ENCODE measurements around the gene SV2B.

- no peak for TF ChIP-seq JUN (IDR thresholded peaks at IDR 0.05; ENCODE audit: borderline replicate concordance, insufficient read depth, insufficient read length, low read depth)
- no peak for TF ChIP-seq POLR2A (IDR thresholded peaks at IDR 0.05; ENCODE audit: low read depth, low read length)
- TF ChIP-seq CTCF (IDR thresholded peaks at IDR 0.05; ENCODE audit: extremely low read depth in 1 of 2, insufficient read depth in 1 of 2, low read depth in 1 of 2, low read length in 2 of 2) = no peak
- no peak for TF ChIP-seq EZH2 (IDR thresholded peaks at IDR 0.05; ENCODE audit: borderline replicate concordance, low read depth, low read length, severe bottlenecking)
These were observed 119.1 kb downstream of the SV2B start for GRCh38 chr15:91219206-91219605.
